HepG2 (cell line): Measurements from ENCODE around the gene MRPL20. TPM values are rescaled to one million over a fixed set of nuclear protein-coding genes. Genes with fewer than 3 reads are reported as not detected.

Experiments
- ETV5 ChIP-seq: IDR thresholded peaks from 2 replicates; pipeline ENCODE4 v1.6.1; 2018; ENCODE audit warnings: missing biosample characterization, missing genetic modification reagents, inconsistent platforms, borderline replicate concordance
- RFXAP ChIP-seq: sonication (generic); formaldehyde crosslinking; IDR thresholded peaks from 2 replicates; pipeline ENCODE4 v1.4.0; 2020; ENCODE audit warnings: missing genetic modification reagents, borderline replicate concordance
- TCF7L2 ChIP-seq: IDR thresholded peaks from 2 replicates; pipeline ENCODE4 v1.6.1; 2011; ENCODE audit warnings: mild to moderate bottlenecking, low read depth, low read length, moderate library complexity
- XRCC5 ChIP-seq: fragments of 200-400 bp; formaldehyde crosslinking; optimal IDR thresholded peaks from 2 replicates; pipeline ENCODE3; 2017; ENCODE audit warnings: mild to moderate bottlenecking, low read length
- ZNF331 ChIP-seq: sonication (generic); formaldehyde crosslinking; IDR thresholded peaks from 2 replicates; pipeline ENCODE4 v1.4.0; 2020; ENCODE audit warnings: missing genetic modification reagents
- ZNF430 ChIP-seq: sonication (generic); formaldehyde crosslinking; IDR thresholded peaks from 2 replicates; pipeline ENCODE4 v1.9.0; 2021; ENCODE audit warnings: mild to moderate bottlenecking, missing genetic modification reagents
- ZNF510 ChIP-seq: sonication (generic); formaldehyde crosslinking; IDR thresholded peaks from 2 replicates; pipeline ENCODE4 v1.4.0; 2020; ENCODE audit warnings: low read depth, mild to moderate bottlenecking, missing genetic modification reagents
- ZNF572 ChIP-seq: sonication (generic); formaldehyde crosslinking; IDR thresholded peaks from 2 replicates; pipeline ENCODE4 v1.5.1; 2020; ENCODE audit warnings: mild to moderate bottlenecking, missing genetic modification reagents
- polyA plus RNA-seq, 8 experiments: library from polyadenylated mRNA; depleted of rRNA in 3 of 8; stranded (reverse) in 7 of 8; unstranded in 1 of 8; fragments of >200 nt; fragmentation: Illumina TruSeq in 4 of 8; extraction: Trizol in 4 of 8; gene quantifications; 2 replicates each; pipeline versions ENCODE4 v1.2.1 to v1.2.3, GENCODE V29; 2011 to 2016; ENCODE audit warnings: low read depth in 4 of 8, missing spikeins in 1 of 8, mixed read lengths in 1 of 8; ENCODE audit not compliant: insufficient read depth in 1 of 8
- total RNA-seq, 5 experiments: library from RNA; depleted of rRNA; stranded (reverse); fragments of >200 nt; fragmentation: Illumina TruSeq; extraction: Trizol; gene quantifications; 2 replicates each; pipeline ENCODE4 v1.2.3, GENCODE V29; 2016; ENCODE audit warnings: low read depth in 1 of 5
- TF ChIP-seq, protein P1 (sequence below), 2 experiments: sonication (generic) in 1 of 2; formaldehyde crosslinking in 1 of 2; IDR thresholded peaks; 2 replicates each; pipeline versions ENCODE4 v1.6.1 to v1.9.0; 2014 to 2022; ENCODE audit warnings: antibody characterized with exemption in 1 of 2, borderline replicate concordance in 1 of 2, inconsistent platforms in 1 of 2, low read depth in 1 of 2, missing genetic modification reagents in 1 of 2
- TF ChIP-seq, protein P2 (sequence below): sonication (generic); formaldehyde crosslinking; IDR thresholded peaks from 2 replicates; pipeline ENCODE4 v1.4.0; 2020; ENCODE audit warnings: missing genetic modification reagents
- TF ChIP-seq, protein P3 (sequence below): IDR thresholded peaks from 2 replicates; pipeline ENCODE4 v1.6.1; 2016; ENCODE audit warnings: missing genetic modification reagents, missing compliant biosample characterization
- TF ChIP-seq, protein P4 (sequence below): sonication (generic); formaldehyde crosslinking; IDR thresholded peaks from 2 replicates; pipeline ENCODE4 v1.5.0; 2020; ENCODE audit warnings: missing genetic modification reagents
- TF ChIP-seq, protein P5 (sequence below): sonication (generic); formaldehyde crosslinking; IDR thresholded peaks from 2 replicates; pipeline ENCODE4 v1.8.0; 2022; ENCODE audit warnings: mild to moderate bottlenecking, missing genetic modification reagents

MRPL20 gene
- total and polyA plus RNA-seq, 2 of the 13 experiments (the other 11 are each of a cell fraction or from before 2014, with no cell fraction given): 59.2 to 127 TPM

DNA sequence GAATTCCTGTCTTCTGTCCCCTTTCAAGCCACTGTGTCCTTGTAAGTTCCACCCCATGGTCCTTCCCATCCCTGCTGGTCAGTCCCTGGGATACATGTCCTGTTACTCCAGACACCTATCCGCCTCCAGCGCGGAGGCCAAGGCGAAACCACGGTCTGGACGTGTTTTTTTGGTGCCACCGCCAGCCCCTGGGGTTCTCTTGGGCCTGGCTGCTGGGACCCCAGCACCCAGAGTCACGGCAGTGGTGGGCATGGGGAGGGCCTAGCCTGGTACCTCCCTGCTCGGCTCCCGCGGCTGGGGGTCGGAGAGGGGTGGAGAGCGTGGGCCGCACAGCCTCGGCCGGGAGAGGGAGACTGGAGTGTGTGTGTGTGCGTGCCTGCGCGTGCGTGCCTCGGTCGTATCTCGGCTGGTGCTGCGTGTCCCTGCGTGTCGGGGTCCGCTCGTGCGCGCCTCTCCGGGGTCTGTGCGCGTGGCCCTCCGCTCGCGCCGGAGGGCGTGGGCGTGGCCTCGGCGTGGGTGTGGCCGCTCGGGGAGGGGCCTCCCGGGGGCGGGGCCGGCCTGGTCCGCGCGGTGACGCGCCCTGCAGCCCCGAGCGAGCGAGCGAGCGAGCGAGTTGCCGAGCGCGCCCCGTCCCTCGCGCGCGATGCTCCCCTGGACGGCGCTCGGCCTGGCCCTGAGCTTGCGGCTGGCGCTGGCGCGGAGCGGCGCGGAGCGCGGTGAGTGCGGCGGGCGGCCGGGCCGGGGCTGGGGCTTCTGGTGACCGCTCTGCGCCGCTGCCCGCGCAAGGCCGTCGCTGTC lies 28.2 kb upstream of the MRPL20 start, which contains the start of gene VWA1 (continued):
- TF ChIP-seq, protein P1, sequence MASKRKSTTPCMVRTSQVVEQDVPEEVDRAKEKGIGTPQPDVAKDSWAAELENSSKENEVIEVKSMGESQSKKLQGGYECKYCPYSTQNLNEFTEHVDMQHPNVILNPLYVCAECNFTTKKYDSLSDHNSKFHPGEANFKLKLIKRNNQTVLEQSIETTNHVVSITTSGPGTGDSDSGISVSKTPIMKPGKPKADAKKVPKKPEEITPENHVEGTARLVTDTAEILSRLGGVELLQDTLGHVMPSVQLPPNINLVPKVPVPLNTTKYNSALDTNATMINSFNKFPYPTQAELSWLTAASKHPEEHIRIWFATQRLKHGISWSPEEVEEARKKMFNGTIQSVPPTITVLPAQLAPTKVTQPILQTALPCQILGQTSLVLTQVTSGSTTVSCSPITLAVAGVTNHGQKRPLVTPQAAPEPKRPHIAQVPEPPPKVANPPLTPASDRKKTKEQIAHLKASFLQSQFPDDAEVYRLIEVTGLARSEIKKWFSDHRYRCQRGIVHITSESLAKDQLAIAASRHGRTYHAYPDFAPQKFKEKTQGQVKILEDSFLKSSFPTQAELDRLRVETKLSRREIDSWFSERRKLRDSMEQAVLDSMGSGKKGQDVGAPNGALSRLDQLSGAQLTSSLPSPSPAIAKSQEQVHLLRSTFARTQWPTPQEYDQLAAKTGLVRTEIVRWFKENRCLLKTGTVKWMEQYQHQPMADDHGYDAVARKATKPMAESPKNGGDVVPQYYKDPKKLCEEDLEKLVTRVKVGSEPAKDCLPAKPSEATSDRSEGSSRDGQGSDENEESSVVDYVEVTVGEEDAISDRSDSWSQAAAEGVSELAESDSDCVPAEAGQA (IDR thresholded peaks at IDR 0.05; ENCODE audit: low read depth): no peak
- TF ChIP-seq, protein P1 (CRISPR knock-in tag; IDR thresholded peaks at IDR 0.05; ENCODE audit: borderline replicate concordance): 0 out of 2 replicates have a peak, but pooled peaks have one; percentile 57
- TF ChIP-seq ETV5 (CRISPR knock-in tag) (0 out of 2 replicates have a peak, but pooled peaks have one; percentile 24), XRCC5 (peak; percentile 33), ZNF430 (CRISPR knock-in tag) (no peak), TCF7L2 (no peak), ZNF572 (peak; percentile 91), RFXAP (CRISPR knock-in tag) (0 out of 2 replicates have a peak, but pooled peaks have one; percentile 50), ZNF510 (CRISPR knock-in tag) (0 out of 2 replicates have a peak, but pooled peaks have one; percentile 46), ZNF331 (peak; percentile 15; the same call in 1 of the 2 replicates)
- TF ChIP-seq, protein P2, sequence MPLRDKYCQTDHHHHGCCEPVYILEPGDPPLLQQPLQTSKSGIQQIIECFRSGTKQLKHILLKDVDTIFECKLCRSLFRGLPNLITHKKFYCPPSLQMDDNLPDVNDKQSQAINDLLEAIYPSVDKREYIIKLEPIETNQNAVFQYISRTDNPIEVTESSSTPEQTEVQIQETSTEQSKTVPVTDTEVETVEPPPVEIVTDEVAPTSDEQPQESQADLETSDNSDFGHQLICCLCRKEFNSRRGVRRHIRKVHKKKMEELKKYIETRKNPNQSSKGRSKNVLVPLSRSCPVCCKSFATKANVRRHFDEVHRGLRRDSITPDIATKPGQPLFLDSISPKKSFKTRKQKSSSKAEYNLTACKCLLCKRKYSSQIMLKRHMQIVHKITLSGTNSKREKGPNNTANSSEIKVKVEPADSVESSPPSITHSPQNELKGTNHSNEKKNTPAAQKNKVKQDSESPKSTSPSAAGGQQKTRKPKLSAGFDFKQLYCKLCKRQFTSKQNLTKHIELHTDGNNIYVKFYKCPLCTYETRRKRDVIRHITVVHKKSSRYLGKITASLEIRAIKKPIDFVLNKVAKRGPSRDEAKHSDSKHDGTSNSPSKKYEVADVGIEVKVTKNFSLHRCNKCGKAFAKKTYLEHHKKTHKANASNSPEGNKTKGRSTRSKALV (CRISPR knock-in tag): peak; percentile 66; the same call in 1 of the 2 replicates
- TF ChIP-seq, protein P3, sequence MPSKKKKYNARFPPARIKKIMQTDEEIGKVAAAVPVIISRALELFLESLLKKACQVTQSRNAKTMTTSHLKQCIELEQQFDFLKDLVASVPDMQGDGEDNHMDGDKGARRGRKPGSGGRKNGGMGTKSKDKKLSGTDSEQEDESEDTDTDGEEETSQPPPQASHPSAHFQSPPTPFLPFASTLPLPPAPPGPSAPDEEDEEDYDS (CRISPR knock-in tag): 0 out of 2 replicates have a peak, but pooled peaks have one; percentile 29
- TF ChIP-seq, protein P4, sequence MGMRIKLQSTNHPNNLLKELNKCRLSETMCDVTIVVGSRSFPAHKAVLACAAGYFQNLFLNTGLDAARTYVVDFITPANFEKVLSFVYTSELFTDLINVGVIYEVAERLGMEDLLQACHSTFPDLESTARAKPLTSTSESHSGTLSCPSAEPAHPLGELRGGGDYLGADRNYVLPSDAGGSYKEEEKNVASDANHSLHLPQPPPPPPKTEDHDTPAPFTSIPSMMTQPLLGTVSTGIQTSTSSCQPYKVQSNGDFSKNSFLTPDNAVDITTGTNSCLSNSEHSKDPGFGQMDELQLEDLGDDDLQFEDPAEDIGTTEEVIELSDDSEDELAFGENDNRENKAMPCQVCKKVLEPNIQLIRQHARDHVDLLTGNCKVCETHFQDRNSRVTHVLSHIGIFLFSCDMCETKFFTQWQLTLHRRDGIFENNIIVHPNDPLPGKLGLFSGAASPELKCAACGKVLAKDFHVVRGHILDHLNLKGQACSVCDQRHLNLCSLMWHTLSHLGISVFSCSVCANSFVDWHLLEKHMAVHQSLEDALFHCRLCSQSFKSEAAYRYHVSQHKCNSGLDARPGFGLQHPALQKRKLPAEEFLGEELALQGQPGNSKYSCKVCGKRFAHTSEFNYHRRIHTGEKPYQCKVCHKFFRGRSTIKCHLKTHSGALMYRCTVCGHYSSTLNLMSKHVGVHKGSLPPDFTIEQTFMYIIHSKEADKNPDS (CRISPR knock-in tag): no peak
- TF ChIP-seq, protein P5, sequence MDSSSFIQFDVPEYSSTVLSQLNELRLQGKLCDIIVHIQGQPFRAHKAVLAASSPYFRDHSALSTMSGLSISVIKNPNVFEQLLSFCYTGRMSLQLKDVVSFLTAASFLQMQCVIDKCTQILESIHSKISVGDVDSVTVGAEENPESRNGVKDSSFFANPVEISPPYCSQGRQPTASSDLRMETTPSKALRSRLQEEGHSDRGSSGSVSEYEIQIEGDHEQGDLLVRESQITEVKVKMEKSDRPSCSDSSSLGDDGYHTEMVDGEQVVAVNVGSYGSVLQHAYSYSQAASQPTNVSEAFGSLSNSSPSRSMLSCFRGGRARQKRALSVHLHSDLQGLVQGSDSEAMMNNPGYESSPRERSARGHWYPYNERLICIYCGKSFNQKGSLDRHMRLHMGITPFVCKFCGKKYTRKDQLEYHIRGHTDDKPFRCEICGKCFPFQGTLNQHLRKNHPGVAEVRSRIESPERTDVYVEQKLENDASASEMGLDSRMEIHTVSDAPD (CRISPR knock-in tag): no peak
